Spleen (tissue), 11 donors: ENCODE results near the gene NFATC2IP. TPM values are rescaled to one million over a fixed set of nuclear protein-coding genes. Genes with fewer than 3 reads are reported as not detected.
"Not testable (repeated sequence)": the region's sequence is repeated elsewhere in the genome, so short reads cannot be mapped to it uniquely, and the experiment has no call there.

Source experiments
- DNase-seq: peaks from one replicate; pipeline ENCODE4 v3.0.0-alpha.2; 2020
- H3K27ac ChIP-seq, 8 donors: fragments of 200-600 bp; sonication (generic) in 7 of 8; 1 replicate in 4 of 8; 2 replicates in 4 of 8; pipeline versions ENCODE4 v1.5.0 to v1.8.0; 2016 to 2021; ENCODE audit warnings: inconsistent platforms in 4 of 8, mild to moderate bottlenecking in 4 of 8, moderate library complexity in 1 of 8
- H3K27me3 ChIP-seq, 7 donors: fragments of 200-600 bp; sonication (generic) in 6 of 7; replicated peaks in 1 of 7; 1 replicate in 4 of 7; 2 replicates in 3 of 7; pipeline versions ENCODE4 v1.5.0 to v1.8.0; 2016 to 2021; ENCODE audit warnings: inconsistent platforms in 3 of 7, mild to moderate bottlenecking in 1 of 7
- H3K36me3 ChIP-seq, 6 donors: fragments of 200-600 bp; sonication (generic) in 5 of 6; 1 replicate in 4 of 6; 2 replicates in 2 of 6; pipeline versions ENCODE4 v1.5.0 to v1.8.0; 2016 to 2021; ENCODE audit warnings: inconsistent platforms in 2 of 6
- H3K4me1 ChIP-seq, 6 donors: fragments of 200-600 bp; sonication (generic) in 5 of 6; 1 replicate in 3 of 6; 2 replicates in 3 of 6; pipeline versions ENCODE4 v1.5.0 to v1.8.0; 2016 to 2021; ENCODE audit warnings: inconsistent platforms in 3 of 6
- H3K4me3 ChIP-seq, 8 donors: fragments of 200-600 bp; sonication (generic) in 7 of 8; 1 replicate in 4 of 8; 2 replicates in 4 of 8; pipeline versions ENCODE4 v1.5.0 to v1.8.0; 2016 to 2021; ENCODE audit warnings: inconsistent platforms in 4 of 8, mild to moderate bottlenecking in 4 of 8, moderate library complexity in 2 of 8
- H3K9me3 ChIP-seq, 8 donors: fragments of 200-600 bp; sonication (generic) in 7 of 8; 1 replicate in 4 of 8; 2 replicates in 4 of 8; pipeline versions ENCODE4 v1.5.0 to v1.8.0; 2016 to 2021; ENCODE audit warnings: inconsistent platforms in 4 of 8
- POLR2A ChIP-seq, 3 donors: fragments of 450-650 bp; IDR thresholded peaks; one replicate each; pipeline ENCODE4 v1.5.1; 2017; ENCODE audit warnings: antibody characterized with exemption in 3 of 3, mild to moderate bottlenecking in 1 of 3
- POLR2AphosphoS5 ChIP-seq, 3 donors: sonication (generic); formaldehyde crosslinking; IDR thresholded peaks; one replicate each; pipeline ENCODE4 v1.5.1; 2017; ENCODE audit warnings: antibody characterized with exemption in 3 of 3
- WGBS, 5 donors: extraction: QIAGEN DNeasy Blood & Tissue Kit in 3 of 5; methylation state at CpG; one replicate each; pipeline versions ENCODE4 v1.1.5 to v1.1.7; 2013 to 2018; 5-methylcytosine and 5-hydroxymethylcytosine counted together
- intact Hi-C: fragments of 100-400 bp; cut with DNase I; formaldehyde crosslinking; loops from one replicate; pipeline ENCODE4 v1.15.0; 2023; ENCODE audit warnings: low total_unique reads
- polyA plus RNA-seq, 3 donors: library from polyadenylated mRNA; stranded (reverse); fragments of 200-250 nt; gene quantifications; one replicate each; pipeline ENCODE4 v1.2.1, GENCODE V29; 2013
- total RNA-seq, 7 donors: library from RNA; depleted of rRNA in 3 of 7; stranded (reverse); fragments of >200 nt in 3 of 7; fragmentation: NEBNext Ultra II Directional in 4 of 7; extraction: Animal tissue kit (Norgen Biotek cat#: 25700) in 4 of 7; gene quantifications; one replicate each; pipeline versions ENCODE4 v1.1.0 to v1.2.1, GENCODE V29; 2016 to 2021
- TF ChIP-seq, protein P1 (sequence below), 11 experiments: fragments of 200-600 bp in 7 of 11; fragments of 450-650 bp in 4 of 11; sonication (generic) in 4 of 11; IDR thresholded peaks in 8 of 11; conservative IDR thresholded peaks in 3 of 11; 1 replicate in 7 of 11; 2 replicates in 4 of 11; pipeline versions ENCODE4 v1.4.0 to v1.8.0; 2016 to 2021; ENCODE audit warnings: antibody characterized with exemption in 11 of 11, inconsistent platforms in 4 of 11, mild to moderate bottlenecking in 1 of 11
- donor health status: healthy with polysubstance abuse.
- donor health status: DM: no; HTN: no; CAD: no; lungs with moderate emphysema.
- donor health status: DM: no; HTN: no; CAD: no.
- donor health status: Bipolar disorder and iron deficiency.
- donor health status: healthy.
- donor health status: DM: no; HTN: no; CAD: no.
- donor health status: DM: yes; HTN: yes; CAD: no.

The NFATC2IP gene
- total and polyA plus RNA-seq, 10 donors, result 21.1 to 63.5 (median 46.5) TPM

DNA sequence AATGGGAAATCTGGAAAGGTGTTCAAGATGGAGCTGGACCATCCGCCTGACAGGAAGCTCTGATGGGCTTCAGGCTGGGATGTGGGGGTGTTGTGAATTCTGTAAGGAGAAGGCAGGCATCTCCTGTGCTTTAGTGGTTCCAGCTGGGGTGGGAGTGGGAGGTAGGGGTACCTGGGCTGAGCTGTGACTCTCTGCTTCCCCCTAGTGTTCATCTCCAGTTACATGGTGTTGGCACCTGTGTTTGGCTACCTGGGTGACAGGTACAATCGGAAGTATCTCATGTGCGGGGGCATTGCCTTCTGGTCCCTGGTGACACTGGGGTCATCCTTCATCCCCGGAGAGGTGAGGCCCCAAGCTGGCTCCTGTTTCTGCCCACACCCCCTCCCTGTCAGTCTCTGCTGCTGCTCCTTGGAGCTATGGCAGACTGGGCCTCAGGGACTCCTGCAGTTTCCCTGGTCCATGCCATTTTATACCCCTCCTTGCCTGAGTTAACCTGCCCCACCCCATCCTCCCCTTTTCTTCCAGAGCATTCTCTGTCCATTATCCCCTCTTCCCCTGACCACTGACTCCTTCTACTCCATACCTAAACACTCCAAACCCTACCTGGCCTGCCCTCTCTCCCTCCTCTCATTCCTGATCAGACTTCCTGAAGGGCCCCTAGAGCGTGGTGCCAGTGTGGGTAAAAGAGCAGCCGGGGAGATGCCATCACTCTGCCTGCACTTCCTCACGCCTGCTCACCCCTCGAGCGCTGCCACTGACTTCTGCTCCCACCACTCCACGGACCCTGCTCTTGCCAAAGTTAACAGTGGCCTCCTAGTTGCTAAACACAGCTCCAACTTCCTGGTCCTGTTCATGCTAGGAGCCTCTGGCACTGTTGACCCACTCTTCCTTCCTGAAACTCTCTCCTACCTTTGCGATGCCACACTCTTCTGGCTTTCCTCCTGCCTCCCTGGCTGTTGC, 27.2 kb downstream of the NFATC2IP start:
- H3K27ac ChIP-seq, result no peak overlapping the region
- H3K36me3 ChIP-seq, result peaks cover 3 to 69% (median 48%) of the 10 kb centered on the region in 6 donors
- no peak overlapping the region for H3K4me3 ChIP-seq
- H3K4me1 ChIP-seq, result peaks cover 13 to 57% (median 37%) of the 10 kb centered on the region in 6 donors
- intact Hi-C loops, result no loop called here
- no peak for DNase-seq
- TF ChIP-seq POLR2A (IDR thresholded peaks at IDR 0.05) (no peak), POLR2AphosphoS5 (IDR thresholded peaks at IDR 0.05) (no peak)
- TF ChIP-seq, protein P1, sequence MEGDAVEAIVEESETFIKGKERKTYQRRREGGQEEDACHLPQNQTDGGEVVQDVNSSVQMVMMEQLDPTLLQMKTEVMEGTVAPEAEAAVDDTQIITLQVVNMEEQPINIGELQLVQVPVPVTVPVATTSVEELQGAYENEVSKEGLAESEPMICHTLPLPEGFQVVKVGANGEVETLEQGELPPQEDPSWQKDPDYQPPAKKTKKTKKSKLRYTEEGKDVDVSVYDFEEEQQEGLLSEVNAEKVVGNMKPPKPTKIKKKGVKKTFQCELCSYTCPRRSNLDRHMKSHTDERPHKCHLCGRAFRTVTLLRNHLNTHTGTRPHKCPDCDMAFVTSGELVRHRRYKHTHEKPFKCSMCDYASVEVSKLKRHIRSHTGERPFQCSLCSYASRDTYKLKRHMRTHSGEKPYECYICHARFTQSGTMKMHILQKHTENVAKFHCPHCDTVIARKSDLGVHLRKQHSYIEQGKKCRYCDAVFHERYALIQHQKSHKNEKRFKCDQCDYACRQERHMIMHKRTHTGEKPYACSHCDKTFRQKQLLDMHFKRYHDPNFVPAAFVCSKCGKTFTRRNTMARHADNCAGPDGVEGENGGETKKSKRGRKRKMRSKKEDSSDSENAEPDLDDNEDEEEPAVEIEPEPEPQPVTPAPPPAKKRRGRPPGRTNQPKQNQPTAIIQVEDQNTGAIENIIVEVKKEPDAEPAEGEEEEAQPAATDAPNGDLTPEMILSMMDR (IDR thresholded peaks at IDR 0.05 in 8 of 11, conservative IDR thresholded peaks at IDR 0.05 in 3 of 11), result peak in 8 of 11 experiments; percentile 17 to 54 (median 46)
- H3K27me3 ChIP-seq, result no peaks in the 10 kb centered on the region
- H3K9me3 ChIP-seq, result peaks cover 0 to 8% (median 6%) of the 10 kb centered on the region in 8 donors
- WGBS, 5 donors, result 66 to 83% (median 75%) methylated on average over 11 of the region's 11 CpGs

DNA sequence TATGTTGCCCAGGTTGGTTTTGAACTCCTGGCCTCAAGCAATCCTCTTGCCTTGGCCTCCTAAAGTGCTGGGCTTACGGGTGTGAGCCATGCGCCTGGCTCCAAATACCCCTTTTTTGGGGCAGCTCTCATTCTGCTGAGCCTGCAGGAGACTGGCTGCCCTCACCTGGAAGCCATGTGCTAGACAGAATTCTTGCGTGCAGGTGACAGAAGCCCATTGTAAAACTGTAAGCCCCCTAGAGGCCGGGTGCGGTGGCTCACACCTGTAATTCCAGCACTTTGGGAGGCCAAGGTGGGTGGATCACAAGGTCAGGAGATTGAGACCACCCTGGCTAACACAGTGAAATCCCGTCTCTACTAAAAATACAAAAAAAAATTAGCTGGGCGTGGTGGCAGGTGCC, 29.6 kb downstream of the NFATC2IP start:
- H3K4me3 ChIP-seq, DNase-seq, H3K27ac ChIP-seq, H3K9me3 ChIP-seq, intact Hi-C loops, H3K27me3 ChIP-seq: not testable (repeated sequence)
- 79 to 92% (median 90%) methylated on average over 7 of the region's 7 CpGs for WGBS, 5 donors
- peaks cover 21 to 62% (median 41%) of the 10 kb centered on the region in 6 donors for H3K4me1 ChIP-seq
- peaks cover 3 to 93% (median 63%) of the 10 kb centered on the region in 6 donors for H3K36me3 ChIP-seq

DNA sequence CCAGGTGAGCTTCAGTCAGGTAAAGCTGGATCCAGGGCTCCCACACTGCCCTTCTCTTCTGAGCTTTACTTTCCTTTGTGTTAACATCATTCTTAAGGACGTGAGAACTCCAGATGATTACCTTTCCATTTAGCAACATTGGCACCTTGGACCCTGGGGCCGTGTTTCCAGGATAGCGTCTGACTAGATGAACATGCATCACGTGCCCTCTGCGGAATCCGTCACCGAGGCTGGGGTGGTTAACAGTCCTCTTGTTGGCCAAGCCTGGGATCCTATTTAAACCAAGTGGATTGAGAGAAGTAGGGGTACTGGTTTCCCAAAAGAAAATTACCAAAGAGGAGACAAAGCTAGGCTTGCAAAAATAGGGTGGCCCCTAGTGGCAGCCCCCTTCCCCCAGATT, 30.2 kb downstream of the NFATC2IP start:
- H3K4me3 ChIP-seq, result no peak overlapping the region
- TF ChIP-seq POLR2AphosphoS5 (IDR thresholded peaks at IDR 0.05) (no peak), POLR2A (IDR thresholded peaks at IDR 0.05) (no peak)
- TF ChIP-seq, protein P1 (IDR thresholded peaks at IDR 0.05 in 8 of 11, conservative IDR thresholded peaks at IDR 0.05 in 3 of 11), result no peak
- 88 to 98% (median 97%) methylated on average over 7 of the region's 7 CpGs for WGBS, 5 donors
- no peak overlapping the region for H3K27ac ChIP-seq
- H3K36me3 ChIP-seq, result peaks cover 3 to 99% (median 63%) of the 10 kb centered on the region in 6 donors
- H3K27me3 ChIP-seq, result no peaks in the 10 kb centered on the region
- H3K4me1 ChIP-seq, result peaks cover 15 to 62% (median 39%) of the 10 kb centered on the region in 6 donors
- intact Hi-C loops, result no loop called here
- DNase-seq, result peak; percentile 75
- peaks cover 0 to 8% (median 6%) of the 10 kb centered on the region in 8 donors for H3K9me3 ChIP-seq

DNA sequence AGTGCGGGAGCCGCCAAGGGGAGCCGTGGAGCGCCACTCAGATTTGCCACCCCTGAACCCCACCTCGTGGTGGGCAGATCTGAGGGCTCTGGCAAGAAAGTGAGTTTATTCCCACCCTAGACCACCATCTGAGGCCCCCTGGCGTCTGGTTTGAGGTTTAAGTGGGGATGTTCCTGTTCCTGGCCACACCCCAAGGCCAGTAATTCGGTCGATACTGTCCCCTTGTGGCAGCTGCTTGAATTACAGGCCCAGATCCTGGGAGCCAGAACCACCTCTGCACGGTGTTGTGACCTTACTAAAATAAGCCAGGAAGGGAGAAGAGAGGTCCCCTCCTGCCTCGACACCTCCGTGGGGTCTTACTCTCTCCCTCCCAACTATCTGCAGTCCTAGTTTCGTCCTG, 30.8 kb downstream of the NFATC2IP start:
- H3K4me1 ChIP-seq, result peaks cover 10 to 62% (median 33%) of the 10 kb centered on the region in 6 donors
- peaks cover 3 to 100% (median 64%) of the 10 kb centered on the region in 6 donors for H3K36me3 ChIP-seq
- no peaks in the 10 kb centered on the region for H3K27me3 ChIP-seq
- DNase-seq, result no peak
- WGBS, 5 donors, result 82 to 89% (median 85%) methylated on average over 11 to 12 of the region's 12 CpGs
- TF ChIP-seq POLR2AphosphoS5 (IDR thresholded peaks at IDR 0.05), result no peak
- TF ChIP-seq POLR2A (IDR thresholded peaks at IDR 0.05), result no peak
- TF ChIP-seq, protein P1 (IDR thresholded peaks at IDR 0.05 in 8 of 11, conservative IDR thresholded peaks at IDR 0.05 in 3 of 11), result peak in 9 of 11 experiments; percentile 8 to 55 (median 36)
- no peak overlapping the region for H3K27ac ChIP-seq
- intact Hi-C loops, result no loop called here
- peaks cover 0 to 10% (median 6%) of the 10 kb centered on the region in 8 donors for H3K9me3 ChIP-seq
- H3K4me3 ChIP-seq, result no peak overlapping the region
